ENCODE measurements around the gene STEAP3. TPM values are rescaled to one million over a fixed set of nuclear protein-coding genes. Genes with fewer than 3 reads are reported as not detected.

Gene STEAP3
- total and polyA plus RNA-seq, 4 experiments from 2014 or later = 0.32 TPM; not detected in 3

GRCh38 chr2:119245076-119245840, 21.6 kb downstream of the STEAP3 start:
- Histone ChIP-seq H3K4me1 (ENCODE audit: insufficient read depth, low read length) (no peaks in the 10 kb centered on the region), H3K27ac (ENCODE audit: low read depth, low read length) (no peak overlapping the region), H3K27me3 (ENCODE audit: insufficient read depth, low read length) (no peaks in the 10 kb centered on the region), H3K4me3 (ENCODE audit: low read length in 2 of 2) (no peak overlapping the region), H3K36me3 (ENCODE audit: insufficient read depth, low read length) (no peaks in the 10 kb centered on the region), H3K9me3 (ENCODE audit: control insufficient read depth in 1 of 2, low read length in 2 of 2) (no peaks in the 10 kb centered on the region)
- DNase-seq = no peak
- CTCF ChIA-PET (ENCODE audit: partially characterized antibody) = no interaction called here
- no peak overlapping the region for H3K27ac Mint-ChIP-seq
- H3K9me3 Mint-ChIP-seq = no peaks in the 10 kb centered on the region
- H3K27me3 Mint-ChIP-seq = peaks cover 1% of the 10 kb centered on the region in 2 donors
- intact Hi-C loops (cut with micrococcal nuclease) = no loop called here
- no peaks in the 10 kb centered on the region for H3K4me1 Mint-ChIP-seq
- POLR2A ChIA-PET (ENCODE audit: partially characterized antibody) = no interaction called here
- no peaks in the 10 kb centered on the region for H3K36me3 Mint-ChIP-seq
- no peak overlapping the region for H3K4me3 Mint-ChIP-seq

GRCh38 chr2:119245841-119246230, 22.2 kb downstream of the STEAP3 start:
- H3K27me3 Mint-ChIP-seq = peaks cover under 1 to 1% of the 10 kb centered on the region in 2 donors
- CTCF ChIA-PET (ENCODE audit: partially characterized antibody) = no interaction called here
- DNase-seq = no peak
- no peak overlapping the region for H3K27ac Mint-ChIP-seq
- Histone ChIP-seq H3K27me3 (ENCODE audit: insufficient read depth, low read length) (no peaks in the 10 kb centered on the region), H3K4me3 (ENCODE audit: low read length in 2 of 2) (no peak overlapping the region), H3K9me3 (ENCODE audit: control insufficient read depth in 1 of 2, low read length in 2 of 2) (no peaks in the 10 kb centered on the region), H3K36me3 (ENCODE audit: insufficient read depth, low read length) (no peaks in the 10 kb centered on the region), H3K27ac (ENCODE audit: low read depth, low read length) (no peak overlapping the region), H3K4me1 (ENCODE audit: insufficient read depth, low read length) (no peaks in the 10 kb centered on the region)
- POLR2A ChIA-PET (ENCODE audit: partially characterized antibody) = no interaction called here
- no peaks in the 10 kb centered on the region for H3K9me3 Mint-ChIP-seq
- intact Hi-C loops (cut with micrococcal nuclease) = no loop called here
- no peaks in the 10 kb centered on the region for H3K4me1 Mint-ChIP-seq
- H3K36me3 Mint-ChIP-seq = no peaks in the 10 kb centered on the region
- no peak overlapping the region for H3K4me3 Mint-ChIP-seq

GRCh38 chr2:119246884-119247843, 23.5 kb downstream of the STEAP3 start:
- H3K36me3 ChIP-seq (ENCODE audit: insufficient read depth, low read length) = no peaks in the 10 kb centered on the region
- H3K27me3 ChIP-seq (ENCODE audit: insufficient read depth, low read length) = no peaks in the 10 kb centered on the region
- Mint-ChIP-seq H3K4me3 (no peak overlapping the region), H3K9me3 (no peaks in the 10 kb centered on the region), H3K4me1 (no peaks in the 10 kb centered on the region), H3K27me3 (peaks cover 2% of the 10 kb centered on the region in 2 donors), H3K27ac (no peak overlapping the region), H3K36me3 (no peaks in the 10 kb centered on the region)
- no peak overlapping the region for H3K27ac ChIP-seq (ENCODE audit: low read depth, low read length)
- no peak for DNase-seq
- ChIA-PET POLR2A (ENCODE audit: partially characterized antibody) (no interaction called here), CTCF (ENCODE audit: partially characterized antibody) (no interaction called here)
- no peaks in the 10 kb centered on the region for H3K9me3 ChIP-seq (ENCODE audit: control insufficient read depth in 1 of 2, low read length in 2 of 2)
- H3K4me1 ChIP-seq (ENCODE audit: insufficient read depth, low read length) = no peaks in the 10 kb centered on the region
- intact Hi-C loops (cut with micrococcal nuclease) = no loop called here
- no peak overlapping the region for H3K4me3 ChIP-seq (ENCODE audit: low read length in 2 of 2)

- H3K4me3 ChIP-seq (ENCODE audit: low read length in 2 of 2) = no peak overlapping the region
- H3K36me3 ChIP-seq (ENCODE audit: insufficient read depth, low read length) = no peaks in the 10 kb centered on the region
- CTCF ChIA-PET (ENCODE audit: partially characterized antibody) = interaction anchor here (1.5 kb wide), 1 partner anchor 17 kb away, joined by 5 read pairs; no protein-coding TSS in a partner anchor
- Mint-ChIP-seq H3K27me3 (peaks cover 1 to 2% of the 10 kb centered on the region in 2 donors), H3K36me3 (no peaks in the 10 kb centered on the region), H3K27ac (no peak overlapping the region), H3K9me3 (no peaks in the 10 kb centered on the region), H3K4me3 (no peak overlapping the region), H3K4me1 (no peaks in the 10 kb centered on the region)
- no peaks in the 10 kb centered on the region for H3K9me3 ChIP-seq (ENCODE audit: control insufficient read depth in 1 of 2, low read length in 2 of 2)
- no peaks in the 10 kb centered on the region for H3K4me1 ChIP-seq (ENCODE audit: insufficient read depth, low read length)
- H3K27me3 ChIP-seq (ENCODE audit: insufficient read depth, low read length) = no peaks in the 10 kb centered on the region
- intact Hi-C loops (cut with micrococcal nuclease) = no loop called here
- no peak overlapping the region for H3K27ac ChIP-seq (ENCODE audit: low read depth, low read length)
- no peak for DNase-seq
- POLR2A ChIA-PET (ENCODE audit: partially characterized antibody) = no interaction called here
Measured at GRCh38 chr2:119247844-119248271, 24.2 kb downstream of the STEAP3 start.

- H3K27me3 Mint-ChIP-seq = peaks cover 1 to 2% of the 10 kb centered on the region in 2 donors
- H3K9me3 Mint-ChIP-seq = no peaks in the 10 kb centered on the region
- H3K4me3 Mint-ChIP-seq = no peak overlapping the region
- ChIA-PET POLR2A (ENCODE audit: partially characterized antibody) (no interaction called here), CTCF (ENCODE audit: partially characterized antibody) (interaction anchor here (1.5 kb wide), 1 partner anchor 16 kb away, joined by 5 read pairs; no protein-coding TSS in a partner anchor)
- no peak overlapping the region for H3K27ac Mint-ChIP-seq
- Histone ChIP-seq H3K9me3 (ENCODE audit: control insufficient read depth in 1 of 2, low read length in 2 of 2) (no peaks in the 10 kb centered on the region), H3K4me3 (ENCODE audit: low read length in 2 of 2) (no peak overlapping the region), H3K27ac (ENCODE audit: low read depth, low read length) (no peak overlapping the region), H3K27me3 (ENCODE audit: insufficient read depth, low read length) (no peaks in the 10 kb centered on the region), H3K36me3 (ENCODE audit: insufficient read depth, low read length) (no peaks in the 10 kb centered on the region), H3K4me1 (ENCODE audit: insufficient read depth, low read length) (no peaks in the 10 kb centered on the region)
- no peaks in the 10 kb centered on the region for H3K4me1 Mint-ChIP-seq
- H3K36me3 Mint-ChIP-seq = no peaks in the 10 kb centered on the region
- no peak for DNase-seq
- intact Hi-C loops (cut with micrococcal nuclease) = no loop called here
Measured at GRCh38 chr2:119248311-119248710, 24.7 kb downstream of the STEAP3 start.

- no peaks in the 10 kb centered on the region for H3K4me1 Mint-ChIP-seq
- no peaks in the 10 kb centered on the region for H3K9me3 Mint-ChIP-seq
- H3K27ac Mint-ChIP-seq = no peak overlapping the region
- CTCF ChIA-PET (ENCODE audit: partially characterized antibody) = interaction anchor here (1.5 kb wide), 1 partner anchor 16 kb away, joined by 5 read pairs; no protein-coding TSS in a partner anchor
- Histone ChIP-seq H3K36me3 (ENCODE audit: insufficient read depth, low read length) (no peaks in the 10 kb centered on the region), H3K27ac (ENCODE audit: low read depth, low read length) (no peak overlapping the region), H3K4me1 (ENCODE audit: insufficient read depth, low read length) (no peaks in the 10 kb centered on the region), H3K4me3 (ENCODE audit: low read length in 2 of 2) (no peak overlapping the region), H3K27me3 (ENCODE audit: insufficient read depth, low read length) (no peaks in the 10 kb centered on the region), H3K9me3 (ENCODE audit: control insufficient read depth in 1 of 2, low read length in 2 of 2) (no peaks in the 10 kb centered on the region)
- POLR2A ChIA-PET (ENCODE audit: partially characterized antibody) = no interaction called here
- H3K36me3 Mint-ChIP-seq = no peaks in the 10 kb centered on the region
- no peak overlapping the region for H3K4me3 Mint-ChIP-seq
- intact Hi-C loops (cut with micrococcal nuclease) = no loop called here
- no peak for DNase-seq
- H3K27me3 Mint-ChIP-seq = peaks cover 1 to 2% of the 10 kb centered on the region in 2 donors
Measured at GRCh38 chr2:119248751-119249150, 25.1 kb downstream of the STEAP3 start.

- no peaks in the 10 kb centered on the region for H3K4me1 Mint-ChIP-seq
- Histone ChIP-seq H3K4me1 (ENCODE audit: insufficient read depth, low read length) (no peaks in the 10 kb centered on the region), H3K4me3 (ENCODE audit: low read length in 2 of 2) (no peak overlapping the region), H3K36me3 (ENCODE audit: insufficient read depth, low read length) (no peaks in the 10 kb centered on the region), H3K27me3 (ENCODE audit: insufficient read depth, low read length) (no peaks in the 10 kb centered on the region), H3K9me3 (ENCODE audit: control insufficient read depth in 1 of 2, low read length in 2 of 2) (no peaks in the 10 kb centered on the region), H3K27ac (ENCODE audit: low read depth, low read length) (no peak overlapping the region)
- H3K4me3 Mint-ChIP-seq = no peak overlapping the region
- ChIA-PET CTCF (ENCODE audit: partially characterized antibody) (interaction anchor here (1.5 kb wide), 1 partner anchor 15 kb away, joined by 5 read pairs; no protein-coding TSS in a partner anchor), POLR2A (ENCODE audit: partially characterized antibody) (no interaction called here)
- peaks cover 1 to 4% of the 10 kb centered on the region in 2 donors for H3K27me3 Mint-ChIP-seq
- H3K27ac Mint-ChIP-seq = no peak overlapping the region
- DNase-seq = no peak
- intact Hi-C loops (cut with micrococcal nuclease) = no loop called here
- H3K36me3 Mint-ChIP-seq = no peaks in the 10 kb centered on the region
- H3K9me3 Mint-ChIP-seq = no peaks in the 10 kb centered on the region
Measured at GRCh38 chr2:119249311-119249710, 25.7 kb downstream of the STEAP3 start.
